NT2/D1 (cell line): Measurements from ENCODE around the gene HIBADH.

Source experiments
- SUZ12 ChIP-seq: IDR thresholded peaks from 2 replicates; pipeline ENCODE4 v1.6.1; 2011; ENCODE audit not compliant: insufficient read length, insufficient read depth; ENCODE audit errors: extremely low read depth
- YY1 ChIP-seq: IDR thresholded peaks from 2 replicates; pipeline ENCODE4 v1.6.1; 2011; ENCODE audit not compliant: insufficient read length, insufficient read depth
- ZNF274 ChIP-seq: IDR thresholded peaks from 2 replicates; pipeline ENCODE4 v1.6.1; 2011; ENCODE audit warnings: mild to moderate bottlenecking, low read depth, low read length

GRCh38 chr7:27685893-27686292 lies 23.2 kb upstream of the HIBADH start:
- TF ChIP-seq YY1 (no peak), SUZ12 (no peak), ZNF274 (no peak)
